Karpas-422 (cell line): ENCODE data around the gene TMEM240. TPM values are rescaled to one million over a fixed set of nuclear protein-coding genes. Genes with fewer than 3 reads are reported as not detected.

ENCODE experiments used
- DNase-seq: peaks from one replicate; pipeline ENCODE4 v3.0.0-alpha.2; 2015
- H2AFZ ChIP-seq: fragments of 200-600 bp; sonication (generic); 2 replicates; pipeline ENCODE4 v1.6.1; 2014; ENCODE audit warnings: antibody characterized with exemption, low read length, mixed read lengths
- H3K27ac ChIP-seq: fragments of 200-600 bp; sonication (generic); 2 replicates; pipeline ENCODE4 v1.5.1; 2014; ENCODE audit warnings: mild to moderate bottlenecking, low read length, moderate library complexity
- H3K27me3 ChIP-seq: fragments of 200-600 bp; sonication (generic); 2 replicates; pipeline ENCODE4 v1.6.1; 2014; ENCODE audit warnings: low read length, mixed read lengths
- H3K36me3 ChIP-seq: fragments of 200-600 bp; sonication (generic); 2 replicates; pipeline ENCODE4 v1.6.1; 2014; ENCODE audit warnings: low read length, mixed read lengths; ENCODE audit not compliant: insufficient read depth
- H3K4me1 ChIP-seq: fragments of 200-600 bp; sonication (generic); 2 replicates; pipeline ENCODE4 v1.6.1; 2014; ENCODE audit warnings: mild to moderate bottlenecking, low read length, mixed read lengths
- H3K4me2 ChIP-seq: fragments of 200-600 bp; sonication (generic); 2 replicates; pipeline ENCODE4 v1.6.1; 2014; ENCODE audit warnings: low read length, low read depth, mild to moderate bottlenecking; ENCODE audit not compliant: poor library complexity, severe bottlenecking
- H3K4me3 ChIP-seq: fragments of 200-600 bp; sonication (generic); 2 replicates; pipeline ENCODE4 v1.5.1; 2014; ENCODE audit warnings: mild to moderate bottlenecking, antibody characterized with exemption, low read length, mixed read lengths
- H3K79me2 ChIP-seq: fragments of 200-600 bp; sonication (generic); 2 replicates; pipeline ENCODE4 v1.6.1; 2014; ENCODE audit warnings: mild to moderate bottlenecking, low read length, mixed read lengths
- H3K9ac ChIP-seq: fragments of 200-600 bp; sonication (generic); 2 replicates; pipeline ENCODE4 v1.6.0; 2014; ENCODE audit warnings: low read length
- H3K9me2 ChIP-seq: fragments of 200-600 bp; sonication (generic), shearing (Covaris generic); replicated peaks from 2 replicates; pipeline ENCODE4 v1.6.0; 2014; ENCODE audit warnings: mild to moderate bottlenecking, low read length, moderate library complexity; ENCODE audit not compliant: insufficient read depth
- H3K9me3 ChIP-seq: fragments of 300-700, 200-600 bp; sonication (generic); 2 replicates; pipeline ENCODE4 v1.6.1; 2014; ENCODE audit warnings: low read length, mixed read lengths
- H4K20me1 ChIP-seq: fragments of 200-600 bp; sonication (generic); 2 replicates; pipeline ENCODE4 v1.6.1; 2014; ENCODE audit warnings: mild to moderate bottlenecking, antibody characterized with exemption, low read length, low read depth; ENCODE audit not compliant: insufficient read depth
- total RNA-seq: library from RNA; depleted of rRNA; stranded (reverse); fragments of >200 nt; shearing (Covaris generic); gene quantifications from 2 replicates; pipeline ENCODE4 v1.2.3, GENCODE V29; 2014; ENCODE audit warnings: low replicate concordance

TMEM240 gene
- total RNA-seq, 1 experiment from 2014 or later = not detected

GRCh38 chr1:1547476-1547875 is 7.1 kb upstream of the TMEM240 start:
- no peak for DNase-seq
- H2AFZ ChIP-seq = no peak overlapping the region
- H3K27ac ChIP-seq = no peak overlapping the region
- H3K4me3 ChIP-seq = no peak overlapping the region
- peaks cover 5% of the 10 kb centered on the region; the same call in 1 of the 2 replicates for H3K79me2 ChIP-seq
- no peaks in the 10 kb centered on the region for H3K36me3 ChIP-seq
- H3K27me3 ChIP-seq = no peaks in the 10 kb centered on the region
- no peaks in the 10 kb centered on the region for H3K9me3 ChIP-seq
- no peak overlapping the region for H3K9ac ChIP-seq
- H3K4me1 ChIP-seq = no peaks in the 10 kb centered on the region
- no peak overlapping the region for H3K4me2 ChIP-seq
- no peaks in the 10 kb centered on the region for H3K9me2 ChIP-seq
- H4K20me1 ChIP-seq = peaks cover 3% of the 10 kb centered on the region; the same call in 1 of the 2 replicates

GRCh38 chr1:1547011-1547410 is 6.6 kb upstream of the TMEM240 start:
- no peaks in the 10 kb centered on the region for H3K4me1 ChIP-seq
- DNase-seq = no peak
- peaks cover 5% of the 10 kb centered on the region; the same call in 1 of the 2 replicates for H3K79me2 ChIP-seq
- H3K4me3 ChIP-seq = no peak overlapping the region
- no peak overlapping the region for H2AFZ ChIP-seq
- H3K9me3 ChIP-seq = no peaks in the 10 kb centered on the region
- no peaks in the 10 kb centered on the region for H3K27me3 ChIP-seq
- H3K36me3 ChIP-seq = no peaks in the 10 kb centered on the region
- H3K9me2 ChIP-seq = no peaks in the 10 kb centered on the region
- H4K20me1 ChIP-seq = peaks cover under 1% of the 10 kb centered on the region; the same call in 1 of the 2 replicates
- H3K27ac ChIP-seq = no peak overlapping the region
- H3K9ac ChIP-seq = no peak overlapping the region
- no peak overlapping the region for H3K4me2 ChIP-seq

- Histone ChIP-seq H3K4me1 (no peaks in the 10 kb centered on the region), H2AFZ (no peak overlapping the region), H3K36me3 (no peaks in the 10 kb centered on the region), H3K4me2 (no peak overlapping the region), H3K9ac (no peak overlapping the region), H3K27me3 (no peaks in the 10 kb centered on the region), H3K79me2 (peaks cover 5% of the 10 kb centered on the region; the same call in 1 of the 2 replicates), H3K27ac (no peak overlapping the region), H4K20me1 (no peaks in the 10 kb centered on the region; the same call in 1 of the 2 replicates), H3K9me3 (no peaks in the 10 kb centered on the region), H3K9me2 (no peaks in the 10 kb centered on the region), H3K4me3 (no peak overlapping the region)
- DNase-seq = no peak
Observed at GRCh38 chr1:1545946-1546737, 5.7 kb upstream of the TMEM240 start.

GRCh38 chr1:1544544-1544943 is 4.1 kb upstream of the TMEM240 start:
- H2AFZ ChIP-seq = no peak overlapping the region
- H3K27me3 ChIP-seq = no peaks in the 10 kb centered on the region
- H3K4me1 ChIP-seq = no peaks in the 10 kb centered on the region
- no peak overlapping the region for H3K4me3 ChIP-seq
- no peaks in the 10 kb centered on the region for H3K79me2 ChIP-seq
- H3K9me2 ChIP-seq = no peaks in the 10 kb centered on the region
- no peaks in the 10 kb centered on the region for H3K36me3 ChIP-seq
- DNase-seq = no peak
- no peak overlapping the region for H3K27ac ChIP-seq
- no peak overlapping the region for H3K9ac ChIP-seq
- H3K9me3 ChIP-seq = no peaks in the 10 kb centered on the region
- no peaks in the 10 kb centered on the region for H4K20me1 ChIP-seq
- H3K4me2 ChIP-seq = no peak overlapping the region

- H3K9ac ChIP-seq = no peak overlapping the region
- no peak for DNase-seq
Observed at GRCh38 chr1:1543706-1544099, 3.3 kb upstream of the TMEM240 start.

GRCh38 chr1:1542766-1543705 is 2.6 kb upstream of the TMEM240 start:
- no peak for DNase-seq
- Histone ChIP-seq H3K9me2 (no peaks in the 10 kb centered on the region), H3K27ac (no peak overlapping the region)

More at GRCh38 chr1:1543706-1544099, 3.3 kb upstream of the TMEM240 start:
- H3K79me2 ChIP-seq = no peaks in the 10 kb centered on the region
- H3K4me1 ChIP-seq = no peaks in the 10 kb centered on the region
- H3K27me3 ChIP-seq = no peaks in the 10 kb centered on the region
- no peak overlapping the region for H3K27ac ChIP-seq
- H3K4me2 ChIP-seq = no peak overlapping the region
- H3K36me3 ChIP-seq = no peaks in the 10 kb centered on the region
- H3K9me3 ChIP-seq = no peaks in the 10 kb centered on the region
- no peak overlapping the region for H2AFZ ChIP-seq
- no peaks in the 10 kb centered on the region for H4K20me1 ChIP-seq
- no peaks in the 10 kb centered on the region for H3K9me2 ChIP-seq
- H3K4me3 ChIP-seq = no peak overlapping the region

GRCh38 chr1:1541956-1542765 is 1.7 kb upstream of the TMEM240 start:
- no peak for DNase-seq
- Histone ChIP-seq H3K79me2 (no peaks in the 10 kb centered on the region), H3K9ac (no peak overlapping the region), H3K27ac (no peak overlapping the region), H3K4me1 (no peaks in the 10 kb centered on the region), H2AFZ (no peak overlapping the region), H4K20me1 (no peaks in the 10 kb centered on the region), H3K9me3 (no peaks in the 10 kb centered on the region), H3K4me3 (no peak overlapping the region), H3K4me2 (no peak overlapping the region), H3K9me2 (no peaks in the 10 kb centered on the region), H3K36me3 (no peaks in the 10 kb centered on the region), H3K27me3 (no peaks in the 10 kb centered on the region)

More at GRCh38 chr1:1542766-1543705, 2.6 kb upstream of the TMEM240 start:
- H3K27me3 ChIP-seq = no peaks in the 10 kb centered on the region
- no peaks in the 10 kb centered on the region for H4K20me1 ChIP-seq
- no peaks in the 10 kb centered on the region for H3K9me3 ChIP-seq
- no peaks in the 10 kb centered on the region for H3K4me1 ChIP-seq
- no peaks in the 10 kb centered on the region for H3K36me3 ChIP-seq
- H3K4me3 ChIP-seq = no peak overlapping the region
- H3K4me2 ChIP-seq = no peak overlapping the region
- H3K79me2 ChIP-seq = no peaks in the 10 kb centered on the region
- H2AFZ ChIP-seq = no peak overlapping the region
- no peak overlapping the region for H3K9ac ChIP-seq
